ENCODE data around the gene ZMAT2.
A peak's percentile ranks its signal among the peaks of the same experiment; 100 is the strongest.
"Not testable (repeated sequence)": the region's sequence is repeated elsewhere in the genome, so short reads cannot be mapped to it uniquely, and the experiment has no call there.

Gene ZMAT2

GRCh38 chr5:140710899-140711552 is 10.8 kb downstream of the ZMAT2 start:
- Histone ChIP-seq H3K27ac (ENCODE audit: low read depth, low read length) (no peak overlapping the region; the same call in 1 of the 2 replicates), H3K9ac (ENCODE audit: low read length) (peak overlapping the region; percentile 40), H3K4me1 (ENCODE audit: control insufficient read depth, insufficient read depth, low read length) (no peaks in the 10 kb centered on the region), H3K27me3 (ENCODE audit: control insufficient read depth, insufficient read depth, low read length) (no peaks in the 10 kb centered on the region), H3K4me3 (ENCODE audit: low read depth, low read length) (peak overlapping the region; percentile 65), H3K9me3 (ENCODE audit: control insufficient read depth, insufficient read depth, low read depth, low read length) (no peaks in the 10 kb centered on the region), H3K36me3 (ENCODE audit: control insufficient read depth, insufficient read depth, low read length) (peaks cover 13% of the 10 kb centered on the region)

GRCh38 chr5:140711794-140712193 is 11.5 kb downstream of the ZMAT2 start:
- Histone ChIP-seq H3K36me3 (ENCODE audit: control insufficient read depth, insufficient read depth, low read length) (peaks cover 7% of the 10 kb centered on the region; the same call in 1 of the 2 replicates), H3K4me1 (ENCODE audit: control insufficient read depth, insufficient read depth, low read length) (no peaks in the 10 kb centered on the region), H3K27me3 (ENCODE audit: control insufficient read depth, insufficient read depth, low read length) (no peaks in the 10 kb centered on the region), H3K27ac (ENCODE audit: low read depth, low read length) (no peak overlapping the region), H3K4me3 (ENCODE audit: low read depth, low read length) (peak overlapping the region; percentile 65; the same call in 1 of the 2 replicates), H3K9me3 (ENCODE audit: control insufficient read depth, insufficient read depth, low read depth, low read length) (no peaks in the 10 kb centered on the region), H3K9ac (ENCODE audit: low read length) (no peak overlapping the region)

- H3K27me3 ChIP-seq (ENCODE audit: control insufficient read depth, insufficient read depth, low read length) = no peaks in the 10 kb centered on the region
- no peaks in the 10 kb centered on the region for H3K9me3 ChIP-seq (ENCODE audit: control insufficient read depth, insufficient read depth, low read depth, low read length)
- H3K9ac ChIP-seq (ENCODE audit: low read length) = no peak overlapping the region
- no peaks in the 10 kb centered on the region for H3K36me3 ChIP-seq (ENCODE audit: control insufficient read depth, insufficient read depth, low read length)
- H3K4me1 ChIP-seq (ENCODE audit: control insufficient read depth, insufficient read depth, low read length) = no peaks in the 10 kb centered on the region
- H3K27ac ChIP-seq (ENCODE audit: low read depth, low read length) = no peak overlapping the region
- no peak overlapping the region for H3K4me3 ChIP-seq (ENCODE audit: low read depth, low read length)
Observed at GRCh38 chr5:140713562-140714094, 13.4 kb downstream of the ZMAT2 start.

- not testable (repeated sequence) for H3K36me3 ChIP-seq (ENCODE audit: control insufficient read depth, insufficient read depth, low read length); H3K27ac ChIP-seq (ENCODE audit: low read depth, low read length); H3K4me1 ChIP-seq (ENCODE audit: control insufficient read depth, insufficient read depth, low read length); H3K9me3 ChIP-seq (ENCODE audit: control insufficient read depth, insufficient read depth, low read depth, low read length); H3K27me3 ChIP-seq (ENCODE audit: control insufficient read depth, insufficient read depth, low read length); H3K9ac ChIP-seq (ENCODE audit: low read length); H3K4me3 ChIP-seq (ENCODE audit: low read depth, low read length)
Observed at GRCh38 chr5:140716238-140716637, 16.0 kb downstream of the ZMAT2 start.

GRCh38 chr5:140718266-140718592 is 18.0 kb downstream of the ZMAT2 start:
- no peaks in the 10 kb centered on the region for H3K4me1 ChIP-seq (ENCODE audit: control insufficient read depth, insufficient read depth, low read length)
- H3K27me3 ChIP-seq (ENCODE audit: control insufficient read depth, insufficient read depth, low read length) = no peaks in the 10 kb centered on the region
- H3K9me3 ChIP-seq (ENCODE audit: control insufficient read depth, insufficient read depth, low read depth, low read length) = no peaks in the 10 kb centered on the region
- no peak overlapping the region for H3K9ac ChIP-seq (ENCODE audit: low read length)
- no peak overlapping the region for H3K27ac ChIP-seq (ENCODE audit: low read depth, low read length)
- H3K4me3 ChIP-seq (ENCODE audit: low read depth, low read length) = no peak overlapping the region
- H3K36me3 ChIP-seq (ENCODE audit: control insufficient read depth, insufficient read depth, low read length) = no peaks in the 10 kb centered on the region

GRCh38 chr5:140720738-140721137 is 20.5 kb downstream of the ZMAT2 start:
- not testable (repeated sequence) for H3K36me3 ChIP-seq (ENCODE audit: control insufficient read depth, insufficient read depth, low read length); H3K27me3 ChIP-seq (ENCODE audit: control insufficient read depth, insufficient read depth, low read length); H3K27ac ChIP-seq (ENCODE audit: low read depth, low read length); H3K4me1 ChIP-seq (ENCODE audit: control insufficient read depth, insufficient read depth, low read length); H3K9me3 ChIP-seq (ENCODE audit: control insufficient read depth, insufficient read depth, low read depth, low read length); H3K9ac ChIP-seq (ENCODE audit: low read length); H3K4me3 ChIP-seq (ENCODE audit: low read depth, low read length)

- H3K9ac ChIP-seq (ENCODE audit: low read length); H3K9me3 ChIP-seq (ENCODE audit: control insufficient read depth, insufficient read depth, low read depth, low read length); H3K27me3 ChIP-seq (ENCODE audit: control insufficient read depth, insufficient read depth, low read length); H3K4me1 ChIP-seq (ENCODE audit: control insufficient read depth, insufficient read depth, low read length); H3K36me3 ChIP-seq (ENCODE audit: control insufficient read depth, insufficient read depth, low read length); H3K27ac ChIP-seq (ENCODE audit: low read depth, low read length); H3K4me3 ChIP-seq (ENCODE audit: low read depth, low read length): not testable (repeated sequence)
Observed at GRCh38 chr5:140721395-140721794, 21.1 kb downstream of the ZMAT2 start.

- no peaks in the 10 kb centered on the region for H3K4me1 ChIP-seq (ENCODE audit: control insufficient read depth, insufficient read depth, low read length)
- H3K27me3 ChIP-seq (ENCODE audit: control insufficient read depth, insufficient read depth, low read length) = no peaks in the 10 kb centered on the region; the same call in 1 of the 2 replicates
- H3K9me3 ChIP-seq (ENCODE audit: control insufficient read depth, insufficient read depth, low read depth, low read length) = no peaks in the 10 kb centered on the region
- H3K36me3 ChIP-seq (ENCODE audit: control insufficient read depth, insufficient read depth, low read length) = no peaks in the 10 kb centered on the region
- H3K4me3 ChIP-seq (ENCODE audit: low read depth, low read length) = peak overlapping the region; percentile 74
- peak overlapping the region; percentile 2 for H3K9ac ChIP-seq (ENCODE audit: low read length)
- H3K27ac ChIP-seq (ENCODE audit: low read depth, low read length) = no peak overlapping the region
Observed at GRCh38 chr5:140725799-140726471, 25.7 kb downstream of the ZMAT2 start.

- Histone ChIP-seq H3K27me3 (ENCODE audit: control insufficient read depth, insufficient read depth, low read length) (peaks cover 3% of the 10 kb centered on the region), H3K9ac (ENCODE audit: low read length) (no peak overlapping the region), H3K4me3 (ENCODE audit: low read depth, low read length) (no peak overlapping the region), H3K9me3 (ENCODE audit: control insufficient read depth, insufficient read depth, low read depth, low read length) (no peaks in the 10 kb centered on the region), H3K27ac (ENCODE audit: low read depth, low read length) (no peak overlapping the region), H3K36me3 (ENCODE audit: control insufficient read depth, insufficient read depth, low read length) (no peaks in the 10 kb centered on the region), H3K4me1 (ENCODE audit: control insufficient read depth, insufficient read depth, low read length) (no peaks in the 10 kb centered on the region)
Observed at GRCh38 chr5:140733098-140733497, 32.9 kb downstream of the ZMAT2 start.

- H3K9me3 ChIP-seq (ENCODE audit: control insufficient read depth, insufficient read depth, low read depth, low read length) = no peaks in the 10 kb centered on the region
- H3K9ac ChIP-seq (ENCODE audit: low read length) = no peak overlapping the region
- peaks cover 3% of the 10 kb centered on the region for H3K27me3 ChIP-seq (ENCODE audit: control insufficient read depth, insufficient read depth, low read length)
- H3K27ac ChIP-seq (ENCODE audit: low read depth, low read length) = no peak overlapping the region
- no peaks in the 10 kb centered on the region for H3K36me3 ChIP-seq (ENCODE audit: control insufficient read depth, insufficient read depth, low read length)
- H3K4me1 ChIP-seq (ENCODE audit: control insufficient read depth, insufficient read depth, low read length) = no peaks in the 10 kb centered on the region
- no peak overlapping the region for H3K4me3 ChIP-seq (ENCODE audit: low read depth, low read length)
Observed at GRCh38 chr5:140734354-140734753, 34.1 kb downstream of the ZMAT2 start.

- Histone ChIP-seq H3K27ac (ENCODE audit: low read depth, low read length) (no peak overlapping the region), H3K4me3 (ENCODE audit: low read depth, low read length) (no peak overlapping the region), H3K27me3 (ENCODE audit: control insufficient read depth, insufficient read depth, low read length) (peaks cover 3% of the 10 kb centered on the region)
Observed at GRCh38 chr5:140737486-140737885, 37.2 kb downstream of the ZMAT2 start.

More at GRCh38 chr5:140737486-140737885, 37.2 kb downstream of the ZMAT2 start:
- Histone ChIP-seq H3K36me3 (ENCODE audit: control insufficient read depth, insufficient read depth, low read length) (no peaks in the 10 kb centered on the region), H3K9me3 (ENCODE audit: control insufficient read depth, insufficient read depth, low read depth, low read length) (0 out of 2 replicates have a peak, but pooled peaks cover 3% of the 10 kb centered on the region), H3K4me1 (ENCODE audit: control insufficient read depth, insufficient read depth, low read length) (no peaks in the 10 kb centered on the region), H3K9ac (ENCODE audit: low read length) (no peak overlapping the region)

All from HUES6 (cell line).